Measurements from ENCODE around the gene PKNOX2. TPM values are rescaled to one million over a fixed set of nuclear protein-coding genes. Genes with fewer than 3 reads are reported as not detected.

Gene PKNOX2
- polyA plus RNA-seq, 2 of the 4 experiments (the other 2 are of a cell fraction), result not detected

- CTCF ChIA-PET, result interaction anchor here (1.7 kb wide), 1 partner anchor 10 kb away, joined by 5 read pairs; no protein-coding TSS in a partner anchor
- Histone ChIP-seq H3K9me3 (no peaks in the 10 kb centered on the region), H3K27ac (no peak overlapping the region), H3K4me3 (no peak overlapping the region), H3K4me1 (no peaks in the 10 kb centered on the region), H3K4me2 (no peak overlapping the region)
- POLR2A ChIA-PET, result no interaction called here
- DNase-seq (ENCODE audit: low read depth in 1 of 2, low spot score in 1 of 2) (no peak), FAIRE-seq (no peak), ATAC-seq (no peak)
- 15% methylated on average over 6 of the region's 6 CpGs for WGBS (ENCODE audit: missing lambda C conversion rate)
- TF ChIP-seq NPAS2 (CRISPR knock-in tag; IDR thresholded peaks at IDR 0.05; ENCODE audit: borderline replicate concordance), result no peak
- TF ChIP-seq NFE2L2 (conservative IDR thresholded peaks at IDR 0.05; ENCODE audit: low read length), result no peak
- TF ChIP-seq SREBF2 (IDR thresholded peaks at IDR 0.05), result no peak
- no peak for TF ChIP-seq HOXB13 (CRISPR knock-in tag; IDR thresholded peaks at IDR 0.05; ENCODE audit: low read depth)
- TF ChIP-seq CBX2 (IDR thresholded peaks at IDR 0.05; ENCODE audit: borderline replicate concordance, low read depth), result no peak
- TF ChIP-seq POLR2A (IDR thresholded peaks at IDR 0.05; ENCODE audit: low read length), result no peak
- TF ChIP-seq TFCP2L1 (CRISPR knock-in tag; IDR thresholded peaks at IDR 0.05), result no peak
- no peak for TF ChIP-seq RARB (CRISPR knock-in tag; IDR thresholded peaks at IDR 0.05)
- no peak for TF ChIP-seq FOSL2 (IDR thresholded peaks at IDR 0.05)
- no peak for TF ChIP-seq FOSL2 (CRISPR knock-in tag; IDR thresholded peaks at IDR 0.05)
- TF ChIP-seq FOXS1 (CRISPR knock-in tag; IDR thresholded peaks at IDR 0.05), result no peak
- no peak for TF ChIP-seq GATA3 (IDR thresholded peaks at IDR 0.05; ENCODE audit: borderline replicate concordance)
- TF ChIP-seq ZSCAN20 (CRISPR knock-in tag; IDR thresholded peaks at IDR 0.05), result no peak
- no peak for TF ChIP-seq HEYL (CRISPR knock-in tag; IDR thresholded peaks at IDR 0.05)
- no peak for TF ChIP-seq CBX8 (IDR thresholded peaks at IDR 0.05)
- TF ChIP-seq HMGXB4 (CRISPR knock-in tag; IDR thresholded peaks at IDR 0.05; ENCODE audit: borderline replicate concordance), result no peak
- no peak for TF ChIP-seq ZFP36 (IDR thresholded peaks at IDR 0.05; ENCODE audit: borderline replicate concordance, partially characterized antibody)
- no peak for TF ChIP-seq JUN (IDR thresholded peaks at IDR 0.05)
- no peak for TF ChIP-seq HOXB5 (CRISPR knock-in tag; IDR thresholded peaks at IDR 0.05)
Observed at GRCh38 chr11:125369808-125370207, 205.3 kb downstream of the PKNOX2 start.

- ChIA-PET CTCF (no interaction called here), POLR2A (no interaction called here)
- TF ChIP-seq BHLHE40 (IDR thresholded peaks at IDR 0.05; ENCODE audit: low read depth, low read length) (no peak), MYC (IDR thresholded peaks at IDR 0.05; ENCODE audit: borderline replicate concordance, low read length) (no peak), GATA3 (IDR thresholded peaks at IDR 0.05; ENCODE audit: borderline replicate concordance) (no peak), KDM1A (IDR thresholded peaks at IDR 0.05; ENCODE audit: low read depth) (no peak), CBX2 (IDR thresholded peaks at IDR 0.05; ENCODE audit: borderline replicate concordance, low read depth) (no peak), ELK1 (IDR thresholded peaks at IDR 0.05; ENCODE audit: low read depth, low read length) (no peak), POLR2A (IDR thresholded peaks at IDR 0.05; ENCODE audit: low read length) (no peak), PBX3 (IDR thresholded peaks at IDR 0.05) (no peak), HOXB5 (CRISPR knock-in tag; IDR thresholded peaks at IDR 0.05) (no peak), HOXA7 (CRISPR knock-in tag; IDR thresholded peaks at IDR 0.05) (no peak), RCOR1 (IDR thresholded peaks at IDR 0.05; ENCODE audit: low read depth, low read length) (no peak), RFX5 (IDR thresholded peaks at IDR 0.05) (no peak), JUN (IDR thresholded peaks at IDR 0.05) (no peak), MAX (IDR thresholded peaks at IDR 0.05) (no peak), SREBF2 (IDR thresholded peaks at IDR 0.05) (no peak), JUNB (IDR thresholded peaks at IDR 0.05) (no peak), POLR2AphosphoS2 (conservative IDR thresholded peaks at IDR 0.05; ENCODE audit: low read length) (no peak), ATOH8 (CRISPR knock-in tag; IDR thresholded peaks at IDR 0.05; ENCODE audit: low read depth) (no peak)
- 10% methylated on average over 3 of the region's 18 CpGs for WGBS (ENCODE audit: missing lambda C conversion rate)
- H3K4me3 ChIP-seq, result no peak overlapping the region
- FAIRE-seq, result no peak
- DNase-seq (ENCODE audit: low read depth in 1 of 2, low spot score in 1 of 2), result no peak
- H3K4me2 ChIP-seq, result no peak overlapping the region
- no peaks in the 10 kb centered on the region for H3K9me3 ChIP-seq
- H3K4me1 ChIP-seq, result no peaks in the 10 kb centered on the region
- ATAC-seq, result no peak
- no peak overlapping the region for H3K27ac ChIP-seq
Observed at GRCh38 chr11:125370561-125371389, 206.2 kb downstream of the PKNOX2 start.

All from A549 (cell line).